OCI-LY1 (cell line): ENCODE measurements around the gene MYMK.

Experiments used
- CTCF ChIP-seq: fragments of 200-600 bp; sonication (generic), shearing (Covaris generic); IDR thresholded peaks from 2 replicates; pipeline ENCODE4 v1.5.1; 2017; ENCODE audit warnings: mild to moderate bottlenecking, antibody characterized with exemption, low read length, moderate library complexity, mixed read lengths
- EZH2 ChIP-seq: fragments of 200-600 bp; sonication (generic), shearing (Covaris generic); IDR thresholded peaks from 2 replicates; pipeline ENCODE4 v1.8.0; 2017; ENCODE audit warnings: borderline replicate concordance, mixed run types, mild to moderate bottlenecking, antibody characterized with exemption, low read length, moderate library complexity, mixed read lengths

GRCh38 chr9:133495327-133496293, 29.1 kb downstream of the MYMK start:
- TF ChIP-seq CTCF (no peak), EZH2 (no peak)
